Activated naive CD8-positive, alpha-beta T cell treated with anti-CD3 and anti-CD28 coated beads for 36 hours (primary cell): ENCODE data around the gene RELN. TPM values are rescaled to one million over a fixed set of nuclear protein-coding genes. Genes with fewer than 3 reads are reported as not detected.
"Not testable (repeated sequence)": the region's sequence is repeated elsewhere in the genome, so short reads cannot be mapped to it uniquely, and the experiment has no call there.

Experiments used
- DNase-seq: peaks from one replicate; pipeline ENCODE4 v3.0.0; 2021
- H3K27ac Mint-ChIP-seq: one replicate; pipeline ENCODE4 v1.8.0; 2022; ENCODE audit warnings: mild to moderate bottlenecking, moderate library complexity, mixed read lengths
- H3K27me3 Mint-ChIP-seq: one replicate; pipeline ENCODE4 v1.8.0; 2022; ENCODE audit warnings: mild to moderate bottlenecking, mixed read lengths
- H3K36me3 Mint-ChIP-seq: one replicate; pipeline ENCODE4 v1.8.0; 2021; ENCODE audit warnings: mild to moderate bottlenecking, mixed read lengths
- H3K4me1 Mint-ChIP-seq: one replicate; pipeline ENCODE4 v1.8.0; 2021; ENCODE audit warnings: mixed read lengths
- H3K4me3 Mint-ChIP-seq: one replicate; pipeline ENCODE4 v1.8.0; 2022; ENCODE audit warnings: mild to moderate bottlenecking, moderate library complexity, mixed read lengths
- H3K9me3 Mint-ChIP-seq: one replicate; pipeline ENCODE4 v1.8.0; 2022; ENCODE audit warnings: mixed read lengths
- total RNA-seq, 2 experiments: library from RNA; stranded (reverse); gene quantifications; one replicate each; pipeline ENCODE4 v1.2.3, GENCODE V29; 2021

The RELN gene
- total RNA-seq, 2 experiments from 2014 or later, result not detected

GRCh38 chr7:103824251-103824650 is 165.2 kb downstream of the RELN start:
- no peaks in the 10 kb centered on the region for H3K36me3 Mint-ChIP-seq
- no peak for DNase-seq
- peaks cover 2% of the 10 kb centered on the region for H3K9me3 Mint-ChIP-seq
- no peaks in the 10 kb centered on the region for H3K27me3 Mint-ChIP-seq
- H3K4me1 Mint-ChIP-seq, result no peaks in the 10 kb centered on the region
- no peak overlapping the region for H3K27ac Mint-ChIP-seq
- H3K4me3 Mint-ChIP-seq, result no peak overlapping the region

GRCh38 chr7:103823084-103823483 is 166.4 kb downstream of the RELN start:
- H3K4me1 Mint-ChIP-seq, result no peaks in the 10 kb centered on the region
- H3K9me3 Mint-ChIP-seq, result peaks cover 2% of the 10 kb centered on the region
- H3K27ac Mint-ChIP-seq, result no peak overlapping the region
- H3K27me3 Mint-ChIP-seq, result no peaks in the 10 kb centered on the region
- H3K36me3 Mint-ChIP-seq, result no peaks in the 10 kb centered on the region
- H3K4me3 Mint-ChIP-seq, result no peak overlapping the region
- DNase-seq, result no peak

- peaks cover 4% of the 10 kb centered on the region for H3K27me3 Mint-ChIP-seq
- H3K4me3 Mint-ChIP-seq, result no peak overlapping the region
- H3K36me3 Mint-ChIP-seq, result no peaks in the 10 kb centered on the region
These were observed 168.4 kb downstream of the RELN start for GRCh38 chr7:103821092-103821491.

GRCh38 chr7:103815972-103816371 is 173.5 kb downstream of the RELN start:
- peaks cover 13% of the 10 kb centered on the region for H3K4me1 Mint-ChIP-seq
- not testable (repeated sequence) for H3K9me3 Mint-ChIP-seq, DNase-seq, H3K36me3 Mint-ChIP-seq, H3K27ac Mint-ChIP-seq, H3K27me3 Mint-ChIP-seq, H3K4me3 Mint-ChIP-seq

More at GRCh38 chr7:103821092-103821491, 168.4 kb downstream of the RELN start:
- Mint-ChIP-seq H3K27ac (no peak overlapping the region), H3K4me1 (no peaks in the 10 kb centered on the region), H3K9me3 (peaks cover 2% of the 10 kb centered on the region)
- DNase-seq, result no peak

GRCh38 chr7:103813970-103814369 is 175.5 kb downstream of the RELN start:
- no peak overlapping the region for H3K4me3 Mint-ChIP-seq
- H3K27me3 Mint-ChIP-seq, result peaks cover 4% of the 10 kb centered on the region
- no peaks in the 10 kb centered on the region for H3K36me3 Mint-ChIP-seq
- peaks cover 19% of the 10 kb centered on the region for H3K4me1 Mint-ChIP-seq
- H3K27ac Mint-ChIP-seq, result no peak overlapping the region
- no peaks in the 10 kb centered on the region for H3K9me3 Mint-ChIP-seq
- DNase-seq, result no peak

GRCh38 chr7:103811997-103812396 is 177.5 kb downstream of the RELN start:
- no peak for DNase-seq
- Mint-ChIP-seq H3K27me3 (peaks cover 2% of the 10 kb centered on the region), H3K9me3 (no peaks in the 10 kb centered on the region), H3K4me1 (peaks cover 19% of the 10 kb centered on the region), H3K27ac (no peak overlapping the region), H3K36me3 (no peaks in the 10 kb centered on the region), H3K4me3 (no peak overlapping the region)

- H3K9me3 Mint-ChIP-seq, result no peaks in the 10 kb centered on the region
- H3K27ac Mint-ChIP-seq, result no peak overlapping the region
- H3K36me3 Mint-ChIP-seq, result no peaks in the 10 kb centered on the region
- peaks cover 19% of the 10 kb centered on the region for H3K4me1 Mint-ChIP-seq
- no peak overlapping the region for H3K4me3 Mint-ChIP-seq
- no peaks in the 10 kb centered on the region for H3K27me3 Mint-ChIP-seq
- no peak for DNase-seq
These were observed 178.2 kb downstream of the RELN start for GRCh38 chr7:103811290-103811689.

- no peaks in the 10 kb centered on the region for H3K27me3 Mint-ChIP-seq
- no peaks in the 10 kb centered on the region for H3K9me3 Mint-ChIP-seq
- H3K36me3 Mint-ChIP-seq, result no peaks in the 10 kb centered on the region
- no peak overlapping the region for H3K27ac Mint-ChIP-seq
- peaks cover 19% of the 10 kb centered on the region for H3K4me1 Mint-ChIP-seq
- DNase-seq, result no peak
- no peak overlapping the region for H3K4me3 Mint-ChIP-seq
These were observed 179.2 kb downstream of the RELN start for GRCh38 chr7:103810112-103810744.

- Mint-ChIP-seq H3K4me3 (no peak overlapping the region), H3K9me3 (no peaks in the 10 kb centered on the region), H3K27ac (no peak overlapping the region), H3K36me3 (no peaks in the 10 kb centered on the region), H3K4me1 (peaks cover 19% of the 10 kb centered on the region), H3K27me3 (no peaks in the 10 kb centered on the region)
- no peak for DNase-seq
These were observed 180.0 kb downstream of the RELN start for GRCh38 chr7:103809229-103809994.

GRCh38 chr7:103805346-103805745 is 184.1 kb downstream of the RELN start:
- Mint-ChIP-seq H3K4me1 (peaks cover 6% of the 10 kb centered on the region), H3K27ac (no peak overlapping the region), H3K27me3 (no peaks in the 10 kb centered on the region), H3K36me3 (no peaks in the 10 kb centered on the region), H3K4me3 (no peak overlapping the region), H3K9me3 (no peaks in the 10 kb centered on the region)
- no peak for DNase-seq

- Mint-ChIP-seq H3K27me3 (peaks cover 3% of the 10 kb centered on the region), H3K9me3 (no peaks in the 10 kb centered on the region), H3K27ac (no peak overlapping the region), H3K4me1 (no peaks in the 10 kb centered on the region), H3K36me3 (no peaks in the 10 kb centered on the region), H3K4me3 (no peak overlapping the region)
- no peak for DNase-seq
These were observed 185.8 kb downstream of the RELN start for GRCh38 chr7:103803631-103804030.

- Mint-ChIP-seq H3K4me1 (no peaks in the 10 kb centered on the region), H3K27ac (no peak overlapping the region), H3K9me3 (no peaks in the 10 kb centered on the region), H3K36me3 (no peaks in the 10 kb centered on the region), H3K27me3 (peaks cover 3% of the 10 kb centered on the region), H3K4me3 (no peak overlapping the region)
- no peak for DNase-seq
These were observed 190.2 kb downstream of the RELN start for GRCh38 chr7:103799298-103799697.

- Mint-ChIP-seq H3K27ac (no peak overlapping the region), H3K36me3 (no peaks in the 10 kb centered on the region), H3K4me1 (no peaks in the 10 kb centered on the region), H3K4me3 (no peak overlapping the region), H3K9me3 (no peaks in the 10 kb centered on the region), H3K27me3 (peaks cover 3% of the 10 kb centered on the region)
- no peak for DNase-seq
These were observed 191.7 kb downstream of the RELN start for GRCh38 chr7:103797647-103798307.

GRCh38 chr7:103796327-103796962 is 193.0 kb downstream of the RELN start:
- H3K4me1 Mint-ChIP-seq, result no peaks in the 10 kb centered on the region
- no peak overlapping the region for H3K27ac Mint-ChIP-seq
- H3K4me3 Mint-ChIP-seq, result no peak overlapping the region
- no peak for DNase-seq
- no peaks in the 10 kb centered on the region for H3K9me3 Mint-ChIP-seq
- H3K27me3 Mint-ChIP-seq, result peaks cover 3% of the 10 kb centered on the region
- no peaks in the 10 kb centered on the region for H3K36me3 Mint-ChIP-seq

GRCh38 chr7:103795787-103796186 is 193.7 kb downstream of the RELN start:
- no peak overlapping the region for H3K4me3 Mint-ChIP-seq

More at GRCh38 chr7:103795787-103796186, 193.7 kb downstream of the RELN start:
- H3K27me3 Mint-ChIP-seq, result peaks cover 3% of the 10 kb centered on the region
- no peak for DNase-seq
- H3K36me3 Mint-ChIP-seq, result no peaks in the 10 kb centered on the region
- no peak overlapping the region for H3K27ac Mint-ChIP-seq
- H3K9me3 Mint-ChIP-seq, result no peaks in the 10 kb centered on the region
- H3K4me1 Mint-ChIP-seq, result no peaks in the 10 kb centered on the region
